Measurements from ENCODE around the gene HEATR5B. TPM values are rescaled to one million over a fixed set of nuclear protein-coding genes. Genes with fewer than 3 reads are reported as not detected.

HEATR5B gene
- total and polyA plus RNA-seq, 2 donors from 2014 or later: 4.4 to 20.5 TPM

GRCh38 chr2:37098416-37099118 lies 14.4 kb upstream of the HEATR5B start:
- Histone ChIP-seq H3K36me3 (ENCODE audit: control insufficient read depth in 2 of 3, insufficient read depth in 3 of 3, low read length in 3 of 3) (peaks cover 6 to 29% (median 12%) of the 10 kb centered on the region in 3 donors), H3K9ac (ENCODE audit: low read length in 3 of 3) (no peak overlapping the region)

GRCh38 chr2:37096568-37096967 lies 12.4 kb upstream of the HEATR5B start:
- no peak overlapping the region for H3K9ac ChIP-seq (ENCODE audit: low read length in 3 of 3)
- no peaks in the 10 kb centered on the region for H3K27me3 ChIP-seq (ENCODE audit: control insufficient read depth, insufficient read depth, low read length)
- no peaks in the 10 kb centered on the region for H3K9me3 ChIP-seq (ENCODE audit: control insufficient read depth in 2 of 3, insufficient read depth in 1 of 3, low read length in 3 of 3)
- no peaks in the 10 kb centered on the region for H3K4me1 ChIP-seq (ENCODE audit: control insufficient read depth in 2 of 3, insufficient read depth in 2 of 3, low read depth in 1 of 3, low read length in 3 of 3)
- peaks cover 6 to 27% (median 14%) of the 10 kb centered on the region in 3 donors for H3K36me3 ChIP-seq (ENCODE audit: control insufficient read depth in 2 of 3, insufficient read depth in 3 of 3, low read length in 3 of 3)
- DNase-seq (no peak), FAIRE-seq (no peak)
- TF ChIP-seq CTCF (IDR thresholded peaks at IDR 0.05; ENCODE audit: borderline replicate concordance, extremely low read depth, insufficient read depth): no peak
- no peak overlapping the region for H3K4me3 ChIP-seq (ENCODE audit: low read length in 3 of 3)
- no peak overlapping the region for H3K27ac ChIP-seq (ENCODE audit: low read depth in 2 of 2, low read length in 2 of 2)
- intact Hi-C loops (cut with DNase I): no loop called here

More at GRCh38 chr2:37098416-37099118, 14.4 kb upstream of the HEATR5B start:
- intact Hi-C loops (cut with DNase I): no loop called here
- FAIRE-seq (no peak), DNase-seq (no peak)
- Histone ChIP-seq H3K27ac (ENCODE audit: low read depth in 2 of 2, low read length in 2 of 2) (no peak overlapping the region), H3K4me3 (ENCODE audit: low read length in 3 of 3) (no peak overlapping the region), H3K4me1 (ENCODE audit: control insufficient read depth in 2 of 3, insufficient read depth in 2 of 3, low read depth in 1 of 3, low read length in 3 of 3) (no peaks in the 10 kb centered on the region), H3K9me3 (ENCODE audit: control insufficient read depth in 2 of 3, insufficient read depth in 1 of 3, low read length in 3 of 3) (no peaks in the 10 kb centered on the region), H3K27me3 (ENCODE audit: control insufficient read depth, insufficient read depth, low read length) (no peaks in the 10 kb centered on the region)
- no peak for TF ChIP-seq CTCF (IDR thresholded peaks at IDR 0.05; ENCODE audit: borderline replicate concordance, extremely low read depth, insufficient read depth)

- intact Hi-C loops (cut with DNase I): no loop called here
- no peaks in the 10 kb centered on the region for H3K27me3 ChIP-seq (ENCODE audit: control insufficient read depth, insufficient read depth, low read length)
- H3K9ac ChIP-seq (ENCODE audit: low read length in 3 of 3): no peak overlapping the region
- DNase-seq: no peak
- H3K4me1 ChIP-seq (ENCODE audit: control insufficient read depth in 2 of 3, insufficient read depth in 2 of 3, low read depth in 1 of 3, low read length in 3 of 3): no peaks in the 10 kb centered on the region
- no peaks in the 10 kb centered on the region for H3K9me3 ChIP-seq (ENCODE audit: control insufficient read depth in 2 of 3, insufficient read depth in 1 of 3, low read length in 3 of 3)
- no peak for FAIRE-seq
- H3K4me3 ChIP-seq (ENCODE audit: low read length in 3 of 3): no peak overlapping the region
- peaks cover 4 to 21% (median 19%) of the 10 kb centered on the region in 3 donors for H3K36me3 ChIP-seq (ENCODE audit: control insufficient read depth in 2 of 3, insufficient read depth in 3 of 3, low read length in 3 of 3)
- TF ChIP-seq CTCF (IDR thresholded peaks at IDR 0.05; ENCODE audit: borderline replicate concordance, extremely low read depth, insufficient read depth): no peak
- H3K27ac ChIP-seq (ENCODE audit: low read depth in 2 of 2, low read length in 2 of 2): no peak overlapping the region
These were observed 7.7 kb upstream of the HEATR5B start for GRCh38 chr2:37091873-37092272.

Data from kidney (tissue), 14 donors.